Mesothelial cell of epicardium (in vitro differentiated cells): ENCODE results near the gene MGMT. TPM values are rescaled to one million over a fixed set of nuclear protein-coding genes. Genes with fewer than 3 reads are reported as not detected.

Experiments
- DNase-seq, 2 experiments: peaks; one replicate each; pipeline ENCODE4 v3.0.0; 2021; ENCODE audit warnings: low spot score in 2 of 2; ENCODE audit not compliant: unreplicated experiment in 2 of 2
- H3K27ac Mint-ChIP-seq: 2 replicates; pipeline ENCODE4 v1.8.0; 2021; ENCODE audit warnings: mixed read lengths
- H3K27me3 Mint-ChIP-seq: 2 replicates; pipeline ENCODE4 v1.8.0; 2021; ENCODE audit warnings: low read depth, mixed read lengths
- H3K36me3 Mint-ChIP-seq: 2 replicates; pipeline ENCODE4 v1.8.0; 2021; ENCODE audit warnings: mixed read lengths
- H3K4me1 Mint-ChIP-seq: 2 replicates; pipeline ENCODE4 v1.8.0; 2021; ENCODE audit warnings: mixed read lengths
- H3K4me3 Mint-ChIP-seq: 2 replicates; pipeline ENCODE4 v1.8.0; 2021; ENCODE audit warnings: mild to moderate bottlenecking, moderate library complexity, mixed read lengths
- H3K9me3 Mint-ChIP-seq: 2 replicates; pipeline ENCODE4 v1.8.0; 2021; ENCODE audit warnings: mixed read lengths
- total RNA-seq: library from RNA; stranded (reverse); gene quantifications from 3 replicates; pipeline ENCODE4 v1.2.1, GENCODE V29; 2021
- TF ChIP-seq, protein P1 (sequence below): fragments of 200-600 bp; sonication (generic); IDR thresholded peaks from one replicate; pipeline ENCODE4 v1.5.0; 2021; ENCODE audit warnings: antibody characterized with exemption; ENCODE audit not compliant: unreplicated experiment

The MGMT gene
- total RNA-seq, 1 donor from 2014 or later: 35.7 TPM

GRCh38 chr10:129604333-129605032 lies 137.4 kb downstream of the MGMT start:
- H3K27ac Mint-ChIP-seq: no peak overlapping the region
- TF ChIP-seq, protein P1, sequence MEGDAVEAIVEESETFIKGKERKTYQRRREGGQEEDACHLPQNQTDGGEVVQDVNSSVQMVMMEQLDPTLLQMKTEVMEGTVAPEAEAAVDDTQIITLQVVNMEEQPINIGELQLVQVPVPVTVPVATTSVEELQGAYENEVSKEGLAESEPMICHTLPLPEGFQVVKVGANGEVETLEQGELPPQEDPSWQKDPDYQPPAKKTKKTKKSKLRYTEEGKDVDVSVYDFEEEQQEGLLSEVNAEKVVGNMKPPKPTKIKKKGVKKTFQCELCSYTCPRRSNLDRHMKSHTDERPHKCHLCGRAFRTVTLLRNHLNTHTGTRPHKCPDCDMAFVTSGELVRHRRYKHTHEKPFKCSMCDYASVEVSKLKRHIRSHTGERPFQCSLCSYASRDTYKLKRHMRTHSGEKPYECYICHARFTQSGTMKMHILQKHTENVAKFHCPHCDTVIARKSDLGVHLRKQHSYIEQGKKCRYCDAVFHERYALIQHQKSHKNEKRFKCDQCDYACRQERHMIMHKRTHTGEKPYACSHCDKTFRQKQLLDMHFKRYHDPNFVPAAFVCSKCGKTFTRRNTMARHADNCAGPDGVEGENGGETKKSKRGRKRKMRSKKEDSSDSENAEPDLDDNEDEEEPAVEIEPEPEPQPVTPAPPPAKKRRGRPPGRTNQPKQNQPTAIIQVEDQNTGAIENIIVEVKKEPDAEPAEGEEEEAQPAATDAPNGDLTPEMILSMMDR: no peak
- no peaks in the 10 kb centered on the region for H3K4me1 Mint-ChIP-seq
- H3K4me3 Mint-ChIP-seq: no peak overlapping the region
- H3K9me3 Mint-ChIP-seq: peaks cover 2% of the 10 kb centered on the region
- no peaks in the 10 kb centered on the region for H3K27me3 Mint-ChIP-seq
- no peaks in the 10 kb centered on the region for H3K36me3 Mint-ChIP-seq
- no peak for DNase-seq

DNA sequence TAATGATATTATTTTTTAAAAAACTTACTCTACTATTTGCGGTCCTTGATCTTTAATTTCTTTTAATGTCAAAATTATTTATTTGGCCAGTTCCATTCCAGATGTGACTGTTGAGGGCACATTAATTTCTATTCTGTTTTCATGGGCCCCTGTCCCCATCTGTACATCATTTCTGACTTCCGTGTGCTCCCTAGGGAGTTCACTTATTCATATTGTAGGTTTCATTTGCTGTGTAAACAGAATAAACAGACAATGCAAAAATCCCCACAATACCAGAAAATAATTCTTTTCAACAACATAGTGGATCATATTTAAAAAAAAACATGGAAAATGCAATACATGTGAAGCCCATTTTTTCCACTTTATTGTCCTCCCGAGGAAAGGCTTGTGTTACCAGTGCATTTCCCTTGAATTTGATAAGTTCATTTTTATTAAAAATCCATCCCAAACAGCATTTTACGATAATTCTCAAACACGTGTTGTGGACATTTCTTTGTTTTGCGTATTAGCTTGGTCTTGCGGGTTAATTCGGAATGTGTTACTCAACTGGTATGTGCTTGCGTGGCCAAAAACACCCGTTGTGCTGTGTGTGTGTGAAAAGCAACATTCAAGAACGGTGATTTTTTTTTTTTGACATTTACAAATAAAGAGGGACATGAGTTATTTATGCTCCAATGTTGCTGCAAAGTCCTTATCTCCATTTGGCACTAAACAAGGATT lies 138.4 kb downstream of the MGMT start:
- Mint-ChIP-seq H3K36me3 (no peaks in the 10 kb centered on the region), H3K9me3 (no peaks in the 10 kb centered on the region), H3K27me3 (no peaks in the 10 kb centered on the region), H3K4me1 (no peaks in the 10 kb centered on the region), H3K4me3 (no peak overlapping the region), H3K27ac (no peak overlapping the region)
- no peak for DNase-seq
- TF ChIP-seq, protein P1: no peak

DNA sequence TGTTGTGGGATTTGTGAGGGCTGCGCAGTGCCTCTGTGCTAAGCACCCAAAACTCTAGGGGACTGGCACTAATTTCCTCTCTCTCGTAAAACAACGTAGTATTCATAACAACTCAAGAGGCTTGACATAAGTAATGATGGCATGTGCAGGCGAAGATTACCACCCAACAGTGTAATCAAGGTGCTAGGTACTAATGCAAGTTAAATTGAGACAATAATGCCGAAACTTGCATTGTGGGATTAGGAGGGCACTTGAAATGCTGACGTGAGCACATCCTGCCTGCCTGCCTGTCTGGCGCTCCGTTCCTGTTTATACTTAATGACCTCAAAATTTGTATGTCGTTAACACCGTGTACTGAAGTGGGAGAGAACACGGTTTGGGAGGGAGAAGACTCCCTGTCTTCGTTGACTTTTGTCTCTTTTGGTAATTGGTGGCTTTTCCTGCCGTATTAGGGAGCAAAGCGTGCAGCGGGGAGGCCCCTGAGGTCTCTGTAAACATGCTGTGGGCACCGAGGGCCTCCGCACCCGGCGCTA lies 139.0 kb downstream of the MGMT start:
- Mint-ChIP-seq H3K4me1 (no peaks in the 10 kb centered on the region), H3K27ac (no peak overlapping the region), H3K9me3 (no peaks in the 10 kb centered on the region), H3K27me3 (no peaks in the 10 kb centered on the region), H3K4me3 (no peak overlapping the region), H3K36me3 (no peaks in the 10 kb centered on the region)
- no peak for DNase-seq
- TF ChIP-seq, protein P1: no peak

- no peak overlapping the region for H3K4me3 Mint-ChIP-seq
- DNase-seq: no peak
- no peak overlapping the region for H3K27ac Mint-ChIP-seq
- no peaks in the 10 kb centered on the region for H3K9me3 Mint-ChIP-seq
- no peaks in the 10 kb centered on the region for H3K36me3 Mint-ChIP-seq
- H3K27me3 Mint-ChIP-seq: no peaks in the 10 kb centered on the region
- TF ChIP-seq, protein P1: no peak
- H3K4me1 Mint-ChIP-seq: no peaks in the 10 kb centered on the region
Observed at GRCh38 chr10:129607607-129608109, 140.6 kb downstream of the MGMT start.

GRCh38 chr10:129608653-129609052 lies 141.6 kb downstream of the MGMT start:
- TF ChIP-seq, protein P1: no peak
- no peak for DNase-seq
- H3K36me3 Mint-ChIP-seq: no peaks in the 10 kb centered on the region
- H3K9me3 Mint-ChIP-seq: no peaks in the 10 kb centered on the region
- no peak overlapping the region for H3K27ac Mint-ChIP-seq
- no peaks in the 10 kb centered on the region for H3K4me1 Mint-ChIP-seq
- no peaks in the 10 kb centered on the region for H3K27me3 Mint-ChIP-seq
- no peak overlapping the region for H3K4me3 Mint-ChIP-seq
